HCEC 1CT (cell line): Measurements from ENCODE around the gene SCGB2B2.
A peak's percentile ranks its signal among the peaks of the same experiment; 100 is the strongest.
"Not testable (repeated sequence)": the region's sequence is repeated elsewhere in the genome, so short reads cannot be mapped to it uniquely, and the experiment has no call there.

Experiments
- DNase-seq: peaks from one replicate; pipeline ENCODE4 v3.0.0-alpha.2; 2017

Gene SCGB2B2

GRCh38 chr19:34668077-34668689, 8.8 kb downstream of the SCGB2B2 start:
- DNase-seq: not testable (repeated sequence)

GRCh38 chr19:34667349-34668076, 9.4 kb downstream of the SCGB2B2 start:
- peak; percentile 9 for DNase-seq

GRCh38 chr19:34666958-34667265, 10.0 kb downstream of the SCGB2B2 start:
- DNase-seq: no peak

GRCh38 chr19:34666200-34666957, 10.6 kb downstream of the SCGB2B2 start:
- DNase-seq: no peak

- not testable (repeated sequence) for DNase-seq
Observed at GRCh38 chr19:34665275-34665674, 11.7 kb downstream of the SCGB2B2 start.

GRCh38 chr19:34664870-34665269, 12.1 kb downstream of the SCGB2B2 start:
- no peak for DNase-seq

GRCh38 chr19:34664168-34664567, 12.8 kb downstream of the SCGB2B2 start:
- DNase-seq: no peak

GRCh38 chr19:34662919-34663318, 14.0 kb downstream of the SCGB2B2 start:
- DNase-seq: peak; percentile 20

GRCh38 chr19:34661357-34661756, 15.6 kb downstream of the SCGB2B2 start:
- no peak for DNase-seq

GRCh38 chr19:34655651-34656050, 21.3 kb downstream of the SCGB2B2 start:
- DNase-seq: no peak

- no peak for DNase-seq
Observed at GRCh38 chr19:34654796-34655195, 22.2 kb downstream of the SCGB2B2 start.

- no peak for DNase-seq
Observed at GRCh38 chr19:34651747-34652146, 25.2 kb downstream of the SCGB2B2 start.

- no peak for DNase-seq
Observed at GRCh38 chr19:34649886-34650543, 26.9 kb downstream of the SCGB2B2 start.

- no peak for DNase-seq
Observed at GRCh38 chr19:34645551-34645950, 31.4 kb downstream of the SCGB2B2 start.

GRCh38 chr19:34644991-34645461, 31.9 kb downstream of the SCGB2B2 start:
- DNase-seq: no peak

GRCh38 chr19:34642241-34642640, 34.7 kb downstream of the SCGB2B2 start:
- DNase-seq: no peak

GRCh38 chr19:34639491-34640085, 37.4 kb downstream of the SCGB2B2 start:
- peak; percentile 58 for DNase-seq

- DNase-seq: no peak
Observed at GRCh38 chr19:34633802-34634201, 43.2 kb downstream of the SCGB2B2 start.
